COR-L47 (cell line): ENCODE measurements around the gene CHD9.

Experiments used
- DNase-seq: peaks from one replicate; lab custom pipeline; 2025; lab: John Stamatoyannopoulos, UW

Gene CHD9

DNA sequence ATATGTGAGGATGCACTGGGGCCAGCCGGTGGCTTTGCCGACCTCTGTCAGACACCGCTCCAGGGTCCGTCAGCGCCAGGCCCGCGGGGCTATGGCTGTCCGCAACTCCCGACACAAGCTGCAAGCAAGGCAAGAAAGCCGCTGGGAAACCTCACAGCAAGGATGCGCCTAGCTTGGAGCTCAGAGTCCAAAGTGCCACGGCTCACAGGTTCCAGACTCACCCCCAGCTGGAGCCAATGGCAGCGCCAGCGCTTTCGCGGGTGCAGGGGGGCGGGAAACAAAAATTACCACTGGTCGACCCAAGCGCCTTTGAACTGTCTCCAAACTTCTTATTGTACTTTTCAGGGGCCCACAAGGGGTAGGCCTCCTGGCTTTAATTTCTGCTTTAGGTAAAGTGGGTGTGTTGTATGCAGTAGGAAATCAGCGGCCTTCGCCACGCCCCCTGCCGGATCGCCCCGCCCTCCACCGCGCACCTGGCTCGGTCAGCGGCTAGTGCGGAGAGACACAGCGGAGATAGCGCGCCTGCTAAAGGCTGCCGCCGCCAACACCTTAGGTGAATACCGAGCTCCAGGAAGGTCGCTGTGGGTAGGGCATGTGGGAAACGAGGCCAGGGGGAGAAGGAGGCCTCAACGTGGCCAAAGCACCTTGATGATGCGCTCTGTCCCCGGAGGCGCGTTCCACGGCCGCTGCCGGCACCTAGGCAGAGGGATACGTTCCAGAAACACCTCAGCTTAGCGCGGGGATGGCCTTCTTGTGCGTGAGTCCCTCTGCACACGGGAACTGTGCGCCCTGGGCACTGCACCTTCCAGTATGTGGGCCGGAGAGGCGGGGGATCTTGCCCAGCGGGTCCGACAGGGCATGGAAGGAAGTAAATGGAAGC lies 318.4 kb downstream of the CHD9 start:
- no peak for DNase-seq

DNA sequence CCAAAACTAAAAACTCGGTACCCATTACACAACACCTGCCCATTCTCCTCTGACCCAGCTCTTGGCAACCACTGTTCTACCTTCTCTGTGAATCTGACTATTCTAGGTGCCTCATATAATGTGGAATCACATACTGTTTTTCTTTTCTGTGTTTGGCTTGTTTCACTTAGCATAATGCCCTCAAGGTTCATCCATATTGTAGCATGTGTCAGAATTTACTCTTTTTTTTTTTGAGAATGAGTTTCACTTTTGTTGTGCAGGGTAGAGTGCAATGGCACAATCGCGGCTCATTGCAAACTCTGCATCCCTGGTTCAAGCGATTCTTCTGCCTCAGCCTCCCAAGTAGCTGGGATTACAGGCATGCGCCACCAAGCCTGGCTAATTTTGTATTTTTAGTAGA lies 320.0 kb downstream of the CHD9 start:
- no peak for DNase-seq

DNA sequence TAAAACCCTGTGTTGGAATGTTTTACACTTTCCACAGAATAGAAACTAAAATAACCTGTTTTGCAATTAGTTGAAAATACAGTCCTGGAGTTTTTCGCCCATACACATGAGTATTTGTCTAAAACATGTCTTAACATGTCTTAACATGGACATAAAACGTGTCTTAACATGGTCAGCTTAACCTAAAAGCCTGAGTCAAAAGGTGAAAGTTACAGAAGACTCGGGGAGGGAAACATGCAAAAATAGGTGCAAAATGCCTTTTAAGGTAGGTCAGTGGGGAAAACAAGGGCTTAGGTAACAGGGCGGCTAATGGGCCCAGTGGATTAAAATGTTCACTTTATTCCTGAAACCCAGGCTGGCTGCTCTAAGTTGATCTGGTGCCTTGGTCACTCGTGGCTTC lies 323.3 kb downstream of the CHD9 start:
- DNase-seq, result no peak
